ENCODE results near the gene RORC. TPM values are rescaled to one million over a fixed set of nuclear protein-coding genes. Genes with fewer than 3 reads are reported as not detected.

RORC gene
- total and polyA plus RNA-seq, 4 donors = 0.10 to 1.6 (median 0.24) TPM; not detected in 1

DNA sequence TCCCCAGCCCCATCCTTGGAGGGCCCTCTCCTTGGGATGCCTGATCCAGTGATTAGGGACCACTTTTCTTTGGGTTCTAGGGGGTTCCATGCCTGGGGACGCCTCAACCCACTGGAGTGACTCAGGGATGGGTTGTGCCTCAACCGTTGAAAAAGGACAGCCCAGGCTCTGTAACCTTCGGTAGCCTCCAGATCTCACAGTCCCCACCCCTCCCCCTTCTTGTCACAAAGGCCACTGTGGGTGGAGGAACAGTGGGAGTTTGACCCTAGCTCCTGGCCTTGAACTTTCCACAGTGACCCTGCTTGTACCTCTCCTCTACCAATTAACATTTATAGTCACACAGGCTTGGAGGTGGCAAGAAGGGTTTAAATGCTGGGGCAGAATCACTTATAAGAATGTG lies 2.6 kb upstream of the RORC start:
- Histone ChIP-seq H3K27me3 (ENCODE audit: control insufficient read depth in 1 of 2, insufficient read depth in 2 of 2, low read length in 1 of 2) (no peaks in the 10 kb centered on the region), H3K4me1 (ENCODE audit: control insufficient read depth in 1 of 2, insufficient read depth in 2 of 2, low read length in 2 of 2) (no peaks in the 10 kb centered on the region), H3K9me3 (ENCODE audit: control insufficient read depth, low read length) (no peaks in the 10 kb centered on the region), H3K4me3 (ENCODE audit: low read length in 2 of 2) (no peak overlapping the region), H3K36me3 (ENCODE audit: control insufficient read depth in 1 of 2, insufficient read depth in 2 of 2, low read length in 1 of 2) (no peaks in the 10 kb centered on the region), H3K27ac (ENCODE audit: low read depth in 1 of 2, low read length in 2 of 2) (no peak overlapping the region)
- ATAC-seq (ENCODE audit: low FRiP score) (no peak), DNase-seq (no peak)
- WGBS, 2 donors = 64 to 72% methylated on average over 3 of the region's 3 CpGs
- intact Hi-C loops (cut with DNase I) = no loop called here

DNA sequence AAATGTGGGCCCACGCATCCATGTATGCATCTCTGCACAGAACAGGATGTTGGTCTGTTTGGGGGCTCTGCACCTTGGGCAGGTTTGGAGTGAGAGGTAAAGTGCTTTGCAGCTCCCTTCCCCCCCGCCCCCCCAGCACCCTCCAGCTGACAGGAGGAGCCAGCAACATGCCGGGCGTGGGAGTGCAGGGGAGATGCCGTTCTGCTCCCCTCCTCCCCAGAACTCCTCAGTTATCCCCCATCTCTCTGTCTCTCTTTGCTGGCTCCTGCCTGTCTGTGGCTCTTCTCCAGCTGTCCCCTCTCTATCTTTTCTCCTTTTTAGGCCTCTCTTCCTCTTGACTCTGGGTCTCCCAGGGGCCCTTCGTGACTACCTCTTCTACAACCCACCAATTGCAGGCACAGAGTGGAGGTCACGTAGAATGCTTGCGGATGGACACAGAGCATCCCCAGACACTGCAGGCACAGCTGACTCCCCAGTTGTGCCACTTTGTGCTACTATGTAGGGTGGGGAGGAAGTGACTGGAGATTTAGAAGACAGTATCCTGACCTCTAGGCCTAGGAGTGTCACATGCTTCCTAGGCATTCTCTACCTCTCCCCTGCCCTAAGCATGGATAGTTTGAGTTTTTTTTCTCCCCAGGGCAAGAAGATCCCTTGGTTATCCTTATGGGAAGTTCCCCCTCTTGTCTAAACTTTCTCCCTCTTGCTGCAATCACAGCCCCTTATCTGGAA lies 1.7 kb upstream of the RORC start:
- H3K4me3 ChIP-seq (ENCODE audit: low read length in 2 of 2) = no peak overlapping the region
- DNase-seq (no peak), ATAC-seq (ENCODE audit: low FRiP score) (no peak)
- H3K27ac ChIP-seq (ENCODE audit: low read depth in 1 of 2, low read length in 2 of 2) = no peak overlapping the region
- no peaks in the 10 kb centered on the region for H3K27me3 ChIP-seq (ENCODE audit: control insufficient read depth in 1 of 2, insufficient read depth in 2 of 2, low read length in 1 of 2)
- no peaks in the 10 kb centered on the region for H3K4me1 ChIP-seq (ENCODE audit: control insufficient read depth in 1 of 2, insufficient read depth in 2 of 2, low read length in 2 of 2)
- 81 to 89% methylated on average over 8 of the region's 8 CpGs for WGBS, 2 donors
- H3K36me3 ChIP-seq (ENCODE audit: control insufficient read depth in 1 of 2, insufficient read depth in 2 of 2, low read length in 1 of 2) = no peaks in the 10 kb centered on the region
- no peaks in the 10 kb centered on the region for H3K9me3 ChIP-seq (ENCODE audit: control insufficient read depth, low read length)
- intact Hi-C loops (cut with DNase I) = no loop called here

DNA sequence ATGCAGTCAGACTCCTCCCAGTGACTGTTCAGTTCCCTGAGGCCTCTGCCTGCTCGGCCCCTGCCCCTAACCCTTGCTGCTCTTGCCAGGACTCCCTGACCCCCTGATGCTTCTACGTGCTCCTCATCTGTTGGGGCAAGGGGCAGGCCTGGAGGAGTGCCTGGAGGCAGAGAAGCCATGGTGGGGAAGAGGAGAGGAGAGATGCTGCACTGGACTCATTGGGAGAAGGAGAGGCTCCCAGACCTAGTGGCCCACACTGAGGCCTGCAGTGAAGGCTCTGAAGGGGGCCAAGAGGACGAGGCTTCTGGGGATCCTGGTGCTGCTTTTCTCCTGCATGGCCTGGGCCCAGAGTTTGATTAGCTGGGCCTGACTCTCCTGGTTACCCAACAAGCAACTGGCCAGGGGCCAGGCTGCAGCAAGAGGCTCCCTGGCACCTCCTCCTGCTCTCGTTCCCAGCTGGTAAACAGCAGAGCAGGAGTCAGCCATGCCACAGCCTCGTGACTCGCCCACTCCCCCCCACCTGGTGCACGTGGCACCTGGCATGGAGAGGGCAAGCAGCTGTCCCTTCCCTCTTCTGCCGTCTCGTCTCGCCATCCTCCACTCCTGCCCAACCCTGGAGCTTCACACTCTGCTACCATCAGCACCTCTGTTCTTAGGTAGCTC lies 847 bp upstream of the RORC start:
- intact Hi-C loops (cut with DNase I) = no loop called here
- ATAC-seq (ENCODE audit: low FRiP score) (no peak), DNase-seq (no peak)
- Histone ChIP-seq H3K27ac (ENCODE audit: low read depth in 1 of 2, low read length in 2 of 2) (no peak overlapping the region), H3K27me3 (ENCODE audit: control insufficient read depth in 1 of 2, insufficient read depth in 2 of 2, low read length in 1 of 2) (no peaks in the 10 kb centered on the region), H3K9me3 (ENCODE audit: control insufficient read depth, low read length) (no peaks in the 10 kb centered on the region), H3K36me3 (ENCODE audit: control insufficient read depth in 1 of 2, insufficient read depth in 2 of 2, low read length in 1 of 2) (no peaks in the 10 kb centered on the region), H3K4me3 (ENCODE audit: low read length in 2 of 2) (no peak overlapping the region), H3K4me1 (ENCODE audit: control insufficient read depth in 1 of 2, insufficient read depth in 2 of 2, low read length in 2 of 2) (no peaks in the 10 kb centered on the region)
- WGBS, 2 donors = 57 to 63% methylated on average over 9 to 10 of the region's 10 CpGs

DNA sequence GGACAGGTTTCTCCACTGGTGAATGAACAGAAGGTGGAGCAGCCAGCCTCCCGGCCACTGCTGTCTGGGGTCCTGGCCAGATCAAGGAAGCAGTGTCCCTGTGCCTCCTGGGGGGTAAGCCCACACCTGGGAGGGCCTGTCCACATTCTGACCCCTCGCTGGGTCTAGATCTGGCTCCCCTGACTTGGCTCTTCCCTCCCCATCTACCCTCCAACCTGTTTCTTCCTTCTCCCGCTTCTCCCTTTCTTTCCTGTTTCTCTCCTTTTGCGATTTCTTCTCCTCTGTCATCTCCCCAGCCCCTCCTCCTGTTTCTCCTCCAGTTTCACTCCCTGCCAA lies 378 bp downstream of the RORC start:
- no peak for ATAC-seq (ENCODE audit: low FRiP score)
- 83 to 87% methylated on average over 3 to 4 of the region's 4 CpGs for WGBS, 2 donors
- Histone ChIP-seq H3K36me3 (ENCODE audit: control insufficient read depth in 1 of 2, insufficient read depth in 2 of 2, low read length in 1 of 2) (no peaks in the 10 kb centered on the region), H3K4me1 (ENCODE audit: control insufficient read depth in 1 of 2, insufficient read depth in 2 of 2, low read length in 2 of 2) (no peaks in the 10 kb centered on the region), H3K9me3 (ENCODE audit: control insufficient read depth, low read length) (no peaks in the 10 kb centered on the region), H3K27ac (ENCODE audit: low read depth in 1 of 2, low read length in 2 of 2) (no peak overlapping the region), H3K4me3 (ENCODE audit: low read length in 2 of 2) (no peak overlapping the region), H3K27me3 (ENCODE audit: control insufficient read depth in 1 of 2, insufficient read depth in 2 of 2, low read length in 1 of 2) (no peaks in the 10 kb centered on the region)
- no peak for DNase-seq
- intact Hi-C loops (cut with DNase I) = no loop called here

DNA sequence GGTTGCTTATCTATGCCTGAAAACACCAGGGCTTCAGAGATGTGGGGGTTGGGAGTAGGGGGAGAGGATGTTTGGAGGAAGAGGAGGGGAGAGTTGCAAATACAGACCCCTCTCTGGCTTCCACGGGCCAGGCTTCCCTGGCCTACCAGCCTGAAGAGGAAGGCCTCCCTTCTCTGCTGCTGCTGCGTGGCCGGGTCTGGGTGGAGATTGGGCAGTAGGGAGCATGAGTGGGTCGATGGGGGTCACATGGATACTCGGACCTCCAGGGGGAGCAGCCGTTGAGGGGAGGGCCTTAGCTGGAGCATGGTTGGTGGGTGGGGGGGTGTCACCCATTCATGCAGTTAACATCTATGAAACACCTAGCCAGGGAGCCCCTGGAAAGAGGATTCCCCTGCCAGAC lies 1.5 kb downstream of the RORC start:
- WGBS, 2 donors = 56 to 58% methylated on average over 6 of the region's 6 CpGs
- H3K27ac ChIP-seq (ENCODE audit: low read depth in 1 of 2, low read length in 2 of 2) = no peak overlapping the region
- H3K9me3 ChIP-seq (ENCODE audit: control insufficient read depth, low read length) = no peaks in the 10 kb centered on the region
- H3K36me3 ChIP-seq (ENCODE audit: control insufficient read depth in 1 of 2, insufficient read depth in 2 of 2, low read length in 1 of 2) = no peaks in the 10 kb centered on the region
- ATAC-seq (ENCODE audit: low FRiP score) = no peak
- intact Hi-C loops (cut with DNase I) = no loop called here
- DNase-seq = no peak
- no peaks in the 10 kb centered on the region for H3K27me3 ChIP-seq (ENCODE audit: control insufficient read depth in 1 of 2, insufficient read depth in 2 of 2, low read length in 1 of 2)
- H3K4me3 ChIP-seq (ENCODE audit: low read length in 2 of 2) = no peak overlapping the region
- H3K4me1 ChIP-seq (ENCODE audit: control insufficient read depth in 1 of 2, insufficient read depth in 2 of 2, low read length in 2 of 2) = no peaks in the 10 kb centered on the region

DNA sequence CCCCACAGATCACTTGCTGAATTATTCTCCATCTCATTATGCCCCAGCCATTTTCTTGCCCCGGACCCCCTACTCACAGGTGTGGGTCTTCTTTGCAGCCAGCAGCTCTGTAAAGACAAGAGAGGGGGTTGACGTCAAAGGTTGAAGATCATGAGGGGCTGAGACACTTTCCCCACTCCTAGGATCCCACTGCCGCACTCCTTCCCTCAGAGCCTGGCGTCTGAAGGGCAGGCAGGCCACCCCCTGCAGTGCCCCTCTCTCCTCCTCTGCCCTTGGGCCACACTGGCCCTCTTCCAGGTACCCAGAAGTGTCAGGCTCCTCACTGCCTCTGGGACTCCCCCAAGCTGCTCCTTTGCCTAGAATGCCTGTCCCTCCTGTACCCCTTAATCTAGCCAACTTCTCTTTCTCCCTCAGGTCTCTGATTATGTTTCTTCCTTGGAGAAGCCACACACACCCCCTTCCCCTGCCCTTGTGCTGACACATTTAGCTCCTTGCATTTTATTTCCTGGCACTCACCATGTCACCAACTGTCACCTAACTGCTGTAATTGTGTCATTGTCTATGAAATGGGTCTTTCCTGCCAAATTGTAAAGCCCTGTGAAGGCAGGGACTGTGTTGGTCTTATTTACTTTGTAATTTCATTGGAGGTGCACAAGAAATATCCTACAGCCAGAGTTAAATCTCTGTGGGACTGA lies 2.1 kb downstream of the RORC start:
- 42 to 46% methylated on average over 4 of the region's 4 CpGs for WGBS, 2 donors
- ATAC-seq (ENCODE audit: low FRiP score) = no peak
- no peak for DNase-seq
- H3K27ac ChIP-seq (ENCODE audit: low read depth in 1 of 2, low read length in 2 of 2) = no peak overlapping the region
- H3K4me1 ChIP-seq (ENCODE audit: control insufficient read depth in 1 of 2, insufficient read depth in 2 of 2, low read length in 2 of 2) = no peaks in the 10 kb centered on the region
- H3K4me3 ChIP-seq (ENCODE audit: low read length in 2 of 2) = no peak overlapping the region
- H3K36me3 ChIP-seq (ENCODE audit: control insufficient read depth in 1 of 2, insufficient read depth in 2 of 2, low read length in 1 of 2) = no peaks in the 10 kb centered on the region
- intact Hi-C loops (cut with DNase I) = no loop called here
- H3K27me3 ChIP-seq (ENCODE audit: control insufficient read depth in 1 of 2, insufficient read depth in 2 of 2, low read length in 1 of 2) = no peaks in the 10 kb centered on the region
- H3K9me3 ChIP-seq (ENCODE audit: control insufficient read depth, low read length) = no peaks in the 10 kb centered on the region

DNA sequence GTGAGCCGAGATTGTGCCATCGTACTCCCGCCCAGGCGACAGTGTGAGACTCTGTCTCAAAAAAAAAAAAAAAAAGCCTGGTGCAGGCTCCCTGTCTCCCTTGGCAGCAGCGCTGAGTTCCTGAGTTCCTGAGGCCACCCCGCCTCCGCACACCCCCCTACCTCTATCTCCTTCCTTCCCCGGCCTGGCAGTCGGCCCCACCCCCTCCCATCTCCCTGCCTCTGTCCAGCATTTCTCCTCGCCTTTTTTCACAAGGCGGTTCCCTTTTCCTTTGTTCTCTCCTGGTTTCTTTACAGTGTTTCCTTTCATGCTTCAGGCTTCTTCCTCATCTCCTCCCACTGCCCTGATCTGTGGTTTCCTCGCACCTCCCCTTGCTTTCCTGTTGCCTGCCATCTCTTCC lies 2.7 kb downstream of the RORC start:
- Histone ChIP-seq H3K4me1 (ENCODE audit: control insufficient read depth in 1 of 2, insufficient read depth in 2 of 2, low read length in 2 of 2) (no peaks in the 10 kb centered on the region), H3K27me3 (ENCODE audit: control insufficient read depth in 1 of 2, insufficient read depth in 2 of 2, low read length in 1 of 2) (no peaks in the 10 kb centered on the region), H3K4me3 (ENCODE audit: low read length in 2 of 2) (no peak overlapping the region), H3K27ac (ENCODE audit: low read depth in 1 of 2, low read length in 2 of 2) (no peak overlapping the region), H3K9me3 (ENCODE audit: control insufficient read depth, low read length) (no peaks in the 10 kb centered on the region), H3K36me3 (ENCODE audit: control insufficient read depth in 1 of 2, insufficient read depth in 2 of 2, low read length in 1 of 2) (no peaks in the 10 kb centered on the region)
- ATAC-seq (ENCODE audit: low FRiP score) = no peak
- 5 to 17% methylated on average over 9 to 12 of the region's 12 CpGs for WGBS, 2 donors
- DNase-seq = no peak
- intact Hi-C loops (cut with DNase I) = no loop called here

DNA sequence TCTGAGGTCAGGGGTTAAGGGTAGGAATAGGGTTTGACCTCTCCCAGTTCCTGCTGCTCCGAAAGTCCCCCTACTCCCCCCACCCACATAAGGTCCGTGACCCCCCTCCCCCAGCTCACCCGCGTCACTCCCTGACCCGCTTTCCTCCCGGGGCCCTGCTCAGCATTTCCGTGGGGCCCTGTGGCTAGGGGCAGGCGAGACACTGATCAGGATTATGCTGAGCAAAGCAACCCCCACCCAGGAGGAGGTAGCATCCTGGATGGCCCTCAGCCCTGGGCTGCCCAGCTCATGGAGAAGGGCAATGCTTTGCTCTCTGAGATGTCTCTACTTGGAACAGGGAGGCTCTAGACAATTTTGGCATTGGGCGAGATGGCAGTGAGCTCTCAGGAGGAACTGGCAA lies 3.7 kb downstream of the RORC start:
- ATAC-seq (ENCODE audit: low FRiP score) (no peak), DNase-seq (no peak)
- intact Hi-C loops (cut with DNase I) = no loop called here
- Histone ChIP-seq H3K36me3 (ENCODE audit: control insufficient read depth in 1 of 2, insufficient read depth in 2 of 2, low read length in 1 of 2) (no peaks in the 10 kb centered on the region), H3K27me3 (ENCODE audit: control insufficient read depth in 1 of 2, insufficient read depth in 2 of 2, low read length in 1 of 2) (no peaks in the 10 kb centered on the region), H3K27ac (ENCODE audit: low read depth in 1 of 2, low read length in 2 of 2) (no peak overlapping the region), H3K4me3 (ENCODE audit: low read length in 2 of 2) (no peak overlapping the region), H3K4me1 (ENCODE audit: control insufficient read depth in 1 of 2, insufficient read depth in 2 of 2, low read length in 2 of 2) (no peaks in the 10 kb centered on the region), H3K9me3 (ENCODE audit: control insufficient read depth, low read length) (no peaks in the 10 kb centered on the region)
- 52 to 61% methylated on average over 9 of the region's 9 CpGs for WGBS, 2 donors

Data from aorta (tissue), 5 donors.